ENCODE data around the gene SCRT2. TPM values are rescaled to one million over a fixed set of nuclear protein-coding genes. Genes with fewer than 3 reads are reported as not detected.

Gene SCRT2
- polyA plus RNA-seq, 1 of the 3 experiments (the other 2 are of a cell fraction), result not detected

GRCh38 chr20:689947-690346, 14.3 kb upstream of the SCRT2 start:
- Histone ChIP-seq H3K79me2 (ENCODE audit: insufficient read depth) (no peaks in the 10 kb centered on the region), H3K9me2 (no peaks in the 10 kb centered on the region), H3F3A (replicated peaks; ENCODE audit: insufficient read depth) (no peaks in the 10 kb centered on the region), H3K4me3 (ENCODE audit: low read depth in 2 of 2, low read length in 1 of 2) (no peak overlapping the region), H3K9ac (no peak overlapping the region), H3K9me3 (no peaks in the 10 kb centered on the region), H3K4me2 (no peak overlapping the region), H3K27ac (ENCODE audit: low read depth in 2 of 2, low read length in 1 of 2) (no peak overlapping the region), H2AFZ (ENCODE audit: low read depth) (no peak overlapping the region), H3K36me3 (replicated peaks in 1 of 2; ENCODE audit: control insufficient read depth in 1 of 2, insufficient read depth in 2 of 2, low read length in 1 of 2) (no peaks in the 10 kb centered on the region), H4K20me1 (ENCODE audit: insufficient read depth) (no peaks in the 10 kb centered on the region), H3K4me1 (ENCODE audit: control insufficient read depth in 1 of 2, insufficient read depth in 2 of 2, low read depth in 1 of 2, low read length in 1 of 2) (no peaks in the 10 kb centered on the region; a peak in 1 of 4 replicates), H3K27me3 (ENCODE audit: insufficient read depth) (no peaks in the 10 kb centered on the region; the same call in 1 of the 2 replicates)
- DNase-seq, result no peak
- CTCF ChIA-PET, result interaction anchor here (1.5 to 2.5 kb wide), 4 partner anchors 15 to 38 kb away, joined by 4 to 11 read pairs (median 6); no protein-coding TSS in a partner anchor
- POLR2A ChIA-PET, result interaction anchor here (0.6 to 1.4 kb wide), 2 partner anchors 15 to 37 kb away, joined by 3 read pairs; no protein-coding TSS in a partner anchor
- WGBS (ENCODE audit: low lambda C conversion rate), result 5% methylated on average over 1 of the region's 1 CpG
- TF ChIP-seq MXI1 (IDR thresholded peaks at IDR 0.05; ENCODE audit: low read depth, low read length) (no peak), NRF1 (IDR thresholded peaks at IDR 0.05; ENCODE audit: low read depth, low read length) (no peak), TCF12 (IDR thresholded peaks at IDR 0.05) (no peak), GATA2 (CRISPR knock-in tag; IDR thresholded peaks at IDR 0.05) (no peak), MAX (IDR thresholded peaks at IDR 0.05; ENCODE audit: low read depth) (no peak), POLR2AphosphoS5 (IDR thresholded peaks at IDR 0.05; ENCODE audit: low read depth, low read length) (no peak), USF2 (IDR thresholded peaks at IDR 0.05; ENCODE audit: borderline replicate concordance, low read depth, low read length) (no peak), FOXM1 (IDR thresholded peaks at IDR 0.05; ENCODE audit: low read depth) (no peak), FOXJ3 (CRISPR knock-in tag; IDR thresholded peaks at IDR 0.05) (no peak), TEAD4 (IDR thresholded peaks at IDR 0.05; ENCODE audit: borderline replicate concordance, insufficient read depth) (no peak), CTCF (IDR thresholded peaks at IDR 0.05) (no peak), YY1 (IDR thresholded peaks at IDR 0.05; ENCODE audit: low read depth) (no peak), SMC3 (IDR thresholded peaks at IDR 0.05; ENCODE audit: low read depth, low read length) (no peak), SIN3A (IDR thresholded peaks at IDR 0.05; ENCODE audit: borderline replicate concordance, low read depth, low read length) (no peak), IRF3 (IDR thresholded peaks at IDR 0.05; ENCODE audit: low read depth, low read length) (no peak), ELF1 (IDR thresholded peaks at IDR 0.05) (no peak), GABPA (IDR thresholded peaks at IDR 0.05; ENCODE audit: low read depth) (no peak), JUND (IDR thresholded peaks at IDR 0.05) (no peak)

Measured in SK-N-SH (cell line).